OCI-LY3 (cell line): Measurements from ENCODE around the gene AGBL1.

Source experiments
- H2AFZ ChIP-seq: fragments of 200-600, 300-600 bp; shearing (Covaris generic); 2 replicates; pipeline ENCODE4 v1.6.0; 2014; ENCODE audit warnings: antibody characterized with exemption, low read depth, low read length
- H3K27ac ChIP-seq: fragments of 200-600, 300-600 bp; sonication (generic); 2 replicates; pipeline ENCODE4 v1.5.1; 2014; ENCODE audit warnings: mild to moderate bottlenecking, low read length, moderate library complexity, mixed read lengths
- H3K27me3 ChIP-seq: fragments of 200-600, 300-600 bp; sonication (generic); 2 replicates; pipeline ENCODE4 v1.6.1; 2014; ENCODE audit warnings: low read depth, low read length, mixed read lengths
- H3K36me3 ChIP-seq: fragments of 200-600, 300-600 bp; sonication (generic); replicated peaks from 2 replicates; pipeline ENCODE3; 2014; ENCODE audit warnings: low read depth, low read length, mixed read lengths
- H3K4me1 ChIP-seq: fragments of 300-600, 200-600 bp; sonication (generic); 2 replicates; pipeline ENCODE4 v1.6.1; 2014; ENCODE audit warnings: low read length, mixed read lengths
- H3K4me2 ChIP-seq: fragments of 200-600, 300-600 bp; sonication (generic); 2 replicates; pipeline ENCODE4 v1.6.1; 2014; ENCODE audit warnings: low read length, mixed read lengths
- H3K4me3 ChIP-seq: fragments of 300-600, 200-600 bp; sonication (generic); 2 replicates; pipeline ENCODE4 v1.5.1; 2014; ENCODE audit warnings: antibody characterized with exemption, mild to moderate bottlenecking, low read length, moderate library complexity
- H3K79me2 ChIP-seq: fragments of 300-600, 200-600 bp; shearing (Covaris generic); 2 replicates; pipeline ENCODE4 v1.6.1; 2014; ENCODE audit warnings: mild to moderate bottlenecking, low read length, mixed read lengths
- H3K9ac ChIP-seq: fragments of 300-600, 200-600 bp; shearing (Covaris generic); 2 replicates; pipeline ENCODE4 v1.6.0; 2014; ENCODE audit warnings: mild to moderate bottlenecking, low read length, moderate library complexity
- H3K9me3 ChIP-seq: fragments of 200-600, 300-600 bp; shearing (Covaris generic); 2 replicates; pipeline ENCODE4 v1.6.1; 2014; ENCODE audit warnings: low read length, mixed read lengths; ENCODE audit not compliant: insufficient read depth
- H4K20me1 ChIP-seq: fragments of 200-600, 300-600 bp; sonication (generic); 2 replicates; pipeline ENCODE4 v1.6.1; 2016; ENCODE audit warnings: low read length, mixed read lengths; ENCODE audit not compliant: insufficient read depth
- EZH2phosphoT487 ChIP-seq: fragments of 200-600 bp; shearing (Covaris generic); IDR thresholded peaks from 2 replicates; pipeline ENCODE4 v1.6.1; 2018; ENCODE audit warnings: antibody characterized with exemption, mixed run types, low read depth
- TF ChIP-seq, protein P1 (sequence below): fragments of 200-600, 300-600 bp; sonication (generic); IDR thresholded peaks from 2 replicates; pipeline ENCODE4 v1.5.1; 2014; ENCODE audit warnings: antibody characterized with exemption, low read length, low read depth

The AGBL1 gene

DNA sequence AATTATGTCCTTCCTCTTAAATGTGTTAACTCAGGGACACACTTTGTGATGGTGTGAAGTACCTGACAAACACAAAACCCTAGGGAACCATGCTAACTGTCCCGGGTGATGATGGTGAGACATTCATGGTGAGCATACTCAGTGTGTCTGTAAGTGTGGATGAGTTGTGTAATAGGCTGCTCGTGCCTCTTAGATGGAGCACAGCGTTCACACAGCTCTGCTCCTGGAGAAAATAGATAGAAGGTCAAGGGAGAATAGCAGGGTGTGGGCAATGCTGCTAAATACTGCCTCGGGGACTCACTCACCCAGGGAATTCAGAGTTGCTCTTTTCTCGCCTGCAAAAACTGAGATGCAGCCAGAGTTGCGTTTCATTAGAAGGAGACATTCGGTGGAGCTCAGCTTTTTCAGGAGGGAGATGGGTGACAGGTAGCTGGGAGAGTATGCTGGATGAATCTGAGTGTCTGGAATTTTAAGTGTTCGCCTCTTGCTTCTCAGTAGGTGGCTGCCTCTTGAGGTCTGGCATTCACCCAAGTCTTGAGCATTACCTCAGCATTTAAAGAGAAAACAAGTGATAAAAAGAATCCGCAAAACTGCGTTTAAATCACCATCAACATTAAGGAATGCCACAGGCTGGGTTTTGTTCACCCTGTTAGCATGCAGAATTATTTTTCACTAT lies 813.2 kb downstream of the AGBL1 start:
- Histone ChIP-seq H3K4me2 (no peak overlapping the region), H3K79me2 (no peaks in the 10 kb centered on the region), H2AFZ (no peak overlapping the region), H3K4me1 (no peaks in the 10 kb centered on the region), H4K20me1 (no peaks in the 10 kb centered on the region), H3K36me3 (no peaks in the 10 kb centered on the region), H3K27me3 (no peaks in the 10 kb centered on the region), H3K4me3 (no peak overlapping the region), H3K9ac (no peak overlapping the region), H3K27ac (no peak overlapping the region), H3K9me3 (no peaks in the 10 kb centered on the region)
- TF ChIP-seq EZH2phosphoT487 = no peak
- TF ChIP-seq, protein P1, sequence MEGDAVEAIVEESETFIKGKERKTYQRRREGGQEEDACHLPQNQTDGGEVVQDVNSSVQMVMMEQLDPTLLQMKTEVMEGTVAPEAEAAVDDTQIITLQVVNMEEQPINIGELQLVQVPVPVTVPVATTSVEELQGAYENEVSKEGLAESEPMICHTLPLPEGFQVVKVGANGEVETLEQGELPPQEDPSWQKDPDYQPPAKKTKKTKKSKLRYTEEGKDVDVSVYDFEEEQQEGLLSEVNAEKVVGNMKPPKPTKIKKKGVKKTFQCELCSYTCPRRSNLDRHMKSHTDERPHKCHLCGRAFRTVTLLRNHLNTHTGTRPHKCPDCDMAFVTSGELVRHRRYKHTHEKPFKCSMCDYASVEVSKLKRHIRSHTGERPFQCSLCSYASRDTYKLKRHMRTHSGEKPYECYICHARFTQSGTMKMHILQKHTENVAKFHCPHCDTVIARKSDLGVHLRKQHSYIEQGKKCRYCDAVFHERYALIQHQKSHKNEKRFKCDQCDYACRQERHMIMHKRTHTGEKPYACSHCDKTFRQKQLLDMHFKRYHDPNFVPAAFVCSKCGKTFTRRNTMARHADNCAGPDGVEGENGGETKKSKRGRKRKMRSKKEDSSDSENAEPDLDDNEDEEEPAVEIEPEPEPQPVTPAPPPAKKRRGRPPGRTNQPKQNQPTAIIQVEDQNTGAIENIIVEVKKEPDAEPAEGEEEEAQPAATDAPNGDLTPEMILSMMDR = no peak

DNA sequence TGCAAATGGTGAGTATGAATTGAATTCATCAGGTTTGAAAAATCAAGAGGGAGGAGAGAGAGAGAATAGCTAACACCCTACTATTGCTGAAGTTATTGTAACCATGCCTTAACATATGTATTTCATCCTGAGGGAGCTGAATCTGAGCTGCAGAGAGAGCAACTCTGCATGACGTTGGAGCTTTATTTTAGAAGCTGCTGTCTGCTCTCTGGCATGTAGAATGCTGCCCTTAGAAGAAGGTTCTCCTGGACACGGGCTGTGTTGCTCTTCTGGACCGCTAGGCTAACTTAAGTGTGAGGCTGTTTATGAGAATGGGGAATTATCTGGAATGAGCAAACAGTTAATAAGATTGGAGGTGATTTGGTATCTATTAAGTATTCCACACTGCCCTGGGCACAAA lies 814.6 kb downstream of the AGBL1 start:
- TF ChIP-seq EZH2phosphoT487 = no peak
- TF ChIP-seq, protein P1 = no peak
- Histone ChIP-seq H3K4me3 (no peak overlapping the region), H3K4me2 (no peak overlapping the region)

DNA sequence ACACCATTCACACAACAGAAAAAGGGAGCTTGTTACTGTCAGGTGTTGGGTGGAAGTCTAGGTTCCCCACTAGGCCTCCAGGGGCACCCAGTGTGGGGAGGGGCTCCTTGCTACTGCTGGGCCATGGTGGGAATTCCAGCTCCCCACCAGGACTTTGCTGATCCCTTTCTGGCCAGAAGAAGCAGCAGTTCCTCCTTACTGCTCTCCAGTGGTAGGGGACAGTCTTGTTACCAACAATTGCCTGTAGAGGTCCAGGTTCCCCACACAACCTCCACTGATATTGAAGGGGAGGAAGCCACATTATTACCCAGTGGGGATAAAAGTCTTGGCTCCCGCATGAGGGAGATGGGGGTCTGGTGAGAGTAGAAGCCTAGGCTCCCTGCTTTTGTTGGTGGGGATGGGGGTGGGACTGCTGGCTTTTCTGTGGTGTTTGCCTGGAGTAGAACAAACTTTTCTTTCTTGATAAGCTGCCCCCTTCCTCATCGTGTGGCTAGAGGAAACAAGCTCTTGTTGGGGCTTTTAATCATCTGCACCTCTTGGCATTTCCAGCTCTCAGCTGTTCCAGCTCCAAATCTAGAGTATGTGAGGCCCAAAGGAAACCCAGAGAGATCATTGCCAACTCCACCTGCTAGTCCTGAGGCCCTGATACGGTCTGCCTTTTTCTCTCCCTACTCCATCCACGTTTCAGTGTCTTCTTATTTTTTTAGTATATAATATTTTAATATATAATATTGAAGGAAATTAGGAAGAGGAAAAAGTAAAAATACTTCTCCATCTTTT lies 824.2 kb downstream of the AGBL1 start:
- H3K36me3 ChIP-seq = no peaks in the 10 kb centered on the region
- no peaks in the 10 kb centered on the region for H3K9me3 ChIP-seq
- H4K20me1 ChIP-seq = no peaks in the 10 kb centered on the region
- no peak for TF ChIP-seq EZH2phosphoT487
- TF ChIP-seq, protein P1 = no peak
- no peak overlapping the region for H3K9ac ChIP-seq
- no peak overlapping the region for H3K4me2 ChIP-seq
- H3K4me1 ChIP-seq = no peaks in the 10 kb centered on the region
- no peak overlapping the region for H3K4me3 ChIP-seq
- no peaks in the 10 kb centered on the region for H3K27me3 ChIP-seq
- no peak overlapping the region for H2AFZ ChIP-seq
- H3K27ac ChIP-seq = no peak overlapping the region
- no peaks in the 10 kb centered on the region for H3K79me2 ChIP-seq

More for the DNA sequence above, 814.6 kb downstream of the AGBL1 start:
- Histone ChIP-seq H3K27ac (no peak overlapping the region), H2AFZ (no peak overlapping the region), H3K79me2 (no peaks in the 10 kb centered on the region), H3K36me3 (no peaks in the 10 kb centered on the region), H3K27me3 (no peaks in the 10 kb centered on the region), H3K9ac (no peak overlapping the region), H3K9me3 (no peaks in the 10 kb centered on the region), H3K4me1 (no peaks in the 10 kb centered on the region), H4K20me1 (no peaks in the 10 kb centered on the region)

DNA sequence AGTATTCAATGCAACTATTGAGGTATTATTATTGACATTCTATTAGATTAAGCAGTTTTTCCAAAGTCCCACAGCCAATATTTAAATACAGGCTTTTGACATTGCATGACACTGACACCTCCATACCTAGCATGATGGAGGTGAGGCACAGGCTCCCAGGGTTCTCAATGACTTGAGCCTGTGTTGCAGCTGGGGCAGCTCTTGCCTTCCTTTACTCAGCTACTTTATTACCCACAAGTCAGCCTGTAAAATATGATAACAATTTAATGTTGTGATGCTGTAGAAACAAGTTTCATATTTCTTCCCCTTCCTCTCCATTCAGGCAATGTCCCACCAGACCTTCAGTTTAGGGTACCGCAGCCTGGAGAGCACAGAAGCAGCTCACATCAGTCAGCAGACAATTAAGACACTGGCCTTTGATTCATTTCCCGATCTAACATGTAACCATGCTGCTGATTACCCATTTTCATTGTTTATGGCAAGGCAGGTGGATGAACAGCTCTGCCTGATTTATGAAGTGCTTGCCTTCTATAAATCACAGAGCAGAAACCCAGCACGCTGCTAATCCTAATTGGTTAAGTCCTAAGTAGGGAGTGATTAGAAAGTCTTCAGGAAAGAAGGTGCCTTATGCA lies 826.1 kb downstream of the AGBL1 start:
- H3K27ac ChIP-seq = no peak overlapping the region
- no peak overlapping the region for H3K9ac ChIP-seq
- H4K20me1 ChIP-seq = no peaks in the 10 kb centered on the region
- H3K79me2 ChIP-seq = no peaks in the 10 kb centered on the region
- TF ChIP-seq, protein P1 = no peak
- no peak for TF ChIP-seq EZH2phosphoT487
- H3K27me3 ChIP-seq = no peaks in the 10 kb centered on the region
- no peak overlapping the region for H3K4me3 ChIP-seq
- no peak overlapping the region for H3K4me2 ChIP-seq
- H3K4me1 ChIP-seq = no peaks in the 10 kb centered on the region
- no peaks in the 10 kb centered on the region for H3K9me3 ChIP-seq
- no peaks in the 10 kb centered on the region for H3K36me3 ChIP-seq
- no peak overlapping the region for H2AFZ ChIP-seq
